ENCODE results near the gene MMP1. TPM values are rescaled to one million over a fixed set of nuclear protein-coding genes. Genes with fewer than 3 reads are reported as not detected.

MMP1 gene
- polyA plus RNA-seq, 1 of the 3 experiments (the other 2 are of a cell fraction) = 5.9 TPM

DNA sequence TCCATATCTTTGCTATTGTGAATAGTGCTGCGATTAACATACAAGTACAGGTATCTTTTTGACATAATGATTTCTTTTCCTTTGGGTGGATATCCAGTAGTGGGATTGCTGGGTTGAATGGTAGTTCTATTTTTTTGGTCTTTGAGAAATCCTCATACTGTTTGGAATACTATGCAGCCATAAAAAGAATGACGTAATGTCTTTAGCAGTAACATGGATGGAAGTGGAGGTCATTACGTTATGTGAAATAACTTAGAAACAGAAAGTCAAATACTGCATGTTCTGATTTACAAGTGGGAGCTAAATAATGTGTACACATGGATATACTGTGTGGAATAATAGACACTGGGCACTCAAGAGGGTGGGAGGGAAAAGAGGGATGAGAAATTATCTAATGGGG, 13.6 kb downstream of the MMP1 start:
- Histone ChIP-seq H3K27ac (ENCODE audit: low read depth in 2 of 2, low read length in 1 of 2) (no peak overlapping the region), H3K4me3 (ENCODE audit: low read depth in 2 of 2, low read length in 1 of 2) (no peak overlapping the region), H3F3A (replicated peaks; ENCODE audit: insufficient read depth) (peaks cover 4% of the 10 kb centered on the region), H3K9me3 (no peaks in the 10 kb centered on the region), H4K20me1 (ENCODE audit: insufficient read depth) (no peaks in the 10 kb centered on the region), H3K9me2 (no peaks in the 10 kb centered on the region), H3K79me2 (ENCODE audit: insufficient read depth) (no peaks in the 10 kb centered on the region), H2AFZ (ENCODE audit: low read depth) (no peak overlapping the region), H3K27me3 (ENCODE audit: insufficient read depth) (no peaks in the 10 kb centered on the region), H3K36me3 (replicated peaks in 1 of 2; ENCODE audit: control insufficient read depth in 1 of 2, insufficient read depth in 2 of 2, low read length in 1 of 2) (no peaks in the 10 kb centered on the region), H3K9ac (no peak overlapping the region), H3K4me2 (no peak overlapping the region), H3K4me1 (ENCODE audit: control insufficient read depth in 1 of 2, insufficient read depth in 2 of 2, low read depth in 1 of 2, low read length in 1 of 2) (peaks cover 0 to 10% of the 10 kb centered on the region in 2 experiments; a peak in 3 of 4 replicates)
- ChIA-PET CTCF (interaction anchor here (1.4 kb wide), 1 partner anchor 24 kb away, joined by 5 read pairs; no protein-coding TSS in a partner anchor), POLR2A (no interaction called here)
- TF ChIP-seq RFX5 (IDR thresholded peaks at IDR 0.05; ENCODE audit: low read length) (no peak), EP300 (IDR thresholded peaks at IDR 0.05; ENCODE audit: borderline replicate concordance in 1 of 2, low read depth in 1 of 2, low read length in 1 of 2) (no peak), EZH2phosphoT487 (IDR thresholded peaks at IDR 0.05; ENCODE audit: borderline replicate concordance, low read depth) (no peak)
- DNase-seq = no peak
- 65% methylated on average over 3 of the region's 3 CpGs for WGBS (ENCODE audit: low lambda C conversion rate)

DNA sequence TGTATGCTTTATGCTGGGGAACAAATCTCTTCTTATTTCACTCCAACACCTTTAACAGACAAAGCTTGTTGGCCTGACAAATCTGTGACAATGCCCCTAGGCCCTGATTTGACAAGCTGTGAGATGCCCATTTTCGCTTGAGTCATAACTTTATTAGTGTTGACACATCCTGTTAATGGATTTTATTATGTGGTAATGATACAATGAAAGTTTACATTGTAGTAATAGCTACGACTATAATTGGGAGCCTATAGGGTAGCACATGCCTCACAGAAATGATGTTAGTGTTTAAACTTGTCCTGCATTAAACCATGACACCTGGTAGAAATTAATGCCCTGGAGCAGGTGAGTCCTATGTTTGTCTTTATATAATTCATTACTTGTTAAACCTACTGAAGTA, 14.2 kb downstream of the MMP1 start:
- H3K4me1 ChIP-seq (ENCODE audit: control insufficient read depth in 1 of 2, insufficient read depth in 2 of 2, low read depth in 1 of 2, low read length in 1 of 2) = peaks cover 0 to 10% of the 10 kb centered on the region in 2 experiments; a peak in 3 of 4 replicates
- H3K9me2 ChIP-seq = no peaks in the 10 kb centered on the region
- H3F3A ChIP-seq (replicated peaks; ENCODE audit: insufficient read depth) = peaks cover 4% of the 10 kb centered on the region
- no peak overlapping the region for H3K4me2 ChIP-seq
- no peak overlapping the region for H3K27ac ChIP-seq (ENCODE audit: low read depth in 2 of 2, low read length in 1 of 2)
- H3K9ac ChIP-seq = no peak overlapping the region
- H3K79me2 ChIP-seq (ENCODE audit: insufficient read depth) = no peaks in the 10 kb centered on the region
- no peak overlapping the region for H3K4me3 ChIP-seq (ENCODE audit: low read depth in 2 of 2, low read length in 1 of 2)
- no peak for DNase-seq
- 51% methylated on average over 2 of the region's 2 CpGs for WGBS (ENCODE audit: low lambda C conversion rate)
- no peaks in the 10 kb centered on the region for H4K20me1 ChIP-seq (ENCODE audit: insufficient read depth)
- no peaks in the 10 kb centered on the region for H3K27me3 ChIP-seq (ENCODE audit: insufficient read depth)
- CTCF ChIA-PET = interaction anchor here (1.4 kb wide), 1 partner anchor 24 kb away, joined by 5 read pairs; no protein-coding TSS in a partner anchor
- no peaks in the 10 kb centered on the region for H3K9me3 ChIP-seq
- POLR2A ChIA-PET = no interaction called here
- no peak overlapping the region for H2AFZ ChIP-seq (ENCODE audit: low read depth)
- no peaks in the 10 kb centered on the region for H3K36me3 ChIP-seq (replicated peaks in 1 of 2; ENCODE audit: control insufficient read depth in 1 of 2, insufficient read depth in 2 of 2, low read length in 1 of 2)
- TF ChIP-seq RFX5 (IDR thresholded peaks at IDR 0.05; ENCODE audit: low read length) = no peak
- TF ChIP-seq MXI1 (IDR thresholded peaks at IDR 0.05; ENCODE audit: low read depth, low read length) = no peak
- no peak for TF ChIP-seq FOXM1 (IDR thresholded peaks at IDR 0.05; ENCODE audit: low read depth)
- TF ChIP-seq RAD21 (IDR thresholded peaks at IDR 0.05; ENCODE audit: low read length) = no peak
- TF ChIP-seq, protein P1, sequence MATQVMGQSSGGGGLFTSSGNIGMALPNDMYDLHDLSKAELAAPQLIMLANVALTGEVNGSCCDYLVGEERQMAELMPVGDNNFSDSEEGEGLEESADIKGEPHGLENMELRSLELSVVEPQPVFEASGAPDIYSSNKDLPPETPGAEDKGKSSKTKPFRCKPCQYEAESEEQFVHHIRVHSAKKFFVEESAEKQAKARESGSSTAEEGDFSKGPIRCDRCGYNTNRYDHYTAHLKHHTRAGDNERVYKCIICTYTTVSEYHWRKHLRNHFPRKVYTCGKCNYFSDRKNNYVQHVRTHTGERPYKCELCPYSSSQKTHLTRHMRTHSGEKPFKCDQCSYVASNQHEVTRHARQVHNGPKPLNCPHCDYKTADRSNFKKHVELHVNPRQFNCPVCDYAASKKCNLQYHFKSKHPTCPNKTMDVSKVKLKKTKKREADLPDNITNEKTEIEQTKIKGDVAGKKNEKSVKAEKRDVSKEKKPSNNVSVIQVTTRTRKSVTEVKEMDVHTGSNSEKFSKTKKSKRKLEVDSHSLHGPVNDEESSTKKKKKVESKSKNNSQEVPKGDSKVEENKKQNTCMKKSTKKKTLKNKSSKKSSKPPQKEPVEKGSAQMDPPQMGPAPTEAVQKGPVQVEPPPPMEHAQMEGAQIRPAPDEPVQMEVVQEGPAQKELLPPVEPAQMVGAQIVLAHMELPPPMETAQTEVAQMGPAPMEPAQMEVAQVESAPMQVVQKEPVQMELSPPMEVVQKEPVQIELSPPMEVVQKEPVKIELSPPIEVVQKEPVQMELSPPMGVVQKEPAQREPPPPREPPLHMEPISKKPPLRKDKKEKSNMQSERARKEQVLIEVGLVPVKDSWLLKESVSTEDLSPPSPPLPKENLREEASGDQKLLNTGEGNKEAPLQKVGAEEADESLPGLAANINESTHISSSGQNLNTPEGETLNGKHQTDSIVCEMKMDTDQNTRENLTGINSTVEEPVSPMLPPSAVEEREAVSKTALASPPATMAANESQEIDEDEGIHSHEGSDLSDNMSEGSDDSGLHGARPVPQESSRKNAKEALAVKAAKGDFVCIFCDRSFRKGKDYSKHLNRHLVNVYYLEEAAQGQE (IDR thresholded peaks at IDR 0.05; ENCODE audit: low read depth, low read length) = no peak
- no peak for TF ChIP-seq JUND (IDR thresholded peaks at IDR 0.05)
- TF ChIP-seq RCOR1 (IDR thresholded peaks at IDR 0.05; ENCODE audit: low read length) = no peak
- TF ChIP-seq MEF2A (IDR thresholded peaks at IDR 0.05; ENCODE audit: borderline replicate concordance, low read depth) = no peak
- TF ChIP-seq, protein P2, sequence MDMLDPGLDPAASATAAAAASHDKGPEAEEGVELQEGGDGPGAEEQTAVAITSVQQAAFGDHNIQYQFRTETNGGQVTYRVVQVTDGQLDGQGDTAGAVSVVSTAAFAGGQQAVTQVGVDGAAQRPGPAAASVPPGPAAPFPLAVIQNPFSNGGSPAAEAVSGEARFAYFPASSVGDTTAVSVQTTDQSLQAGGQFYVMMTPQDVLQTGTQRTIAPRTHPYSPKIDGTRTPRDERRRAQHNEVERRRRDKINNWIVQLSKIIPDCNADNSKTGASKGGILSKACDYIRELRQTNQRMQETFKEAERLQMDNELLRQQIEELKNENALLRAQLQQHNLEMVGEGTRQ (IDR thresholded peaks at IDR 0.05; ENCODE audit: borderline replicate concordance, low read depth, low read length) = no peak
- no peak for TF ChIP-seq YY1 (IDR thresholded peaks at IDR 0.05; ENCODE audit: low read depth)
- TF ChIP-seq, protein P3, sequence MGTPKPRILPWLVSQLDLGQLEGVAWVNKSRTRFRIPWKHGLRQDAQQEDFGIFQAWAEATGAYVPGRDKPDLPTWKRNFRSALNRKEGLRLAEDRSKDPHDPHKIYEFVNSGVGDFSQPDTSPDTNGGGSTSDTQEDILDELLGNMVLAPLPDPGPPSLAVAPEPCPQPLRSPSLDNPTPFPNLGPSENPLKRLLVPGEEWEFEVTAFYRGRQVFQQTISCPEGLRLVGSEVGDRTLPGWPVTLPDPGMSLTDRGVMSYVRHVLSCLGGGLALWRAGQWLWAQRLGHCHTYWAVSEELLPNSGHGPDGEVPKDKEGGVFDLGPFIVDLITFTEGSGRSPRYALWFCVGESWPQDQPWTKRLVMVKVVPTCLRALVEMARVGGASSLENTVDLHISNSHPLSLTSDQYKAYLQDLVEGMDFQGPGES (IDR thresholded peaks at IDR 0.05; ENCODE audit: low read depth, low read length) = no peak
- no peak for TF ChIP-seq CHD2 (IDR thresholded peaks at IDR 0.05; ENCODE audit: low read length, partially characterized antibody)
- no peak for TF ChIP-seq SMC3 (IDR thresholded peaks at IDR 0.05; ENCODE audit: low read depth, low read length)
- no peak for TF ChIP-seq ELF1 (IDR thresholded peaks at IDR 0.05)
- TF ChIP-seq, protein P4, sequence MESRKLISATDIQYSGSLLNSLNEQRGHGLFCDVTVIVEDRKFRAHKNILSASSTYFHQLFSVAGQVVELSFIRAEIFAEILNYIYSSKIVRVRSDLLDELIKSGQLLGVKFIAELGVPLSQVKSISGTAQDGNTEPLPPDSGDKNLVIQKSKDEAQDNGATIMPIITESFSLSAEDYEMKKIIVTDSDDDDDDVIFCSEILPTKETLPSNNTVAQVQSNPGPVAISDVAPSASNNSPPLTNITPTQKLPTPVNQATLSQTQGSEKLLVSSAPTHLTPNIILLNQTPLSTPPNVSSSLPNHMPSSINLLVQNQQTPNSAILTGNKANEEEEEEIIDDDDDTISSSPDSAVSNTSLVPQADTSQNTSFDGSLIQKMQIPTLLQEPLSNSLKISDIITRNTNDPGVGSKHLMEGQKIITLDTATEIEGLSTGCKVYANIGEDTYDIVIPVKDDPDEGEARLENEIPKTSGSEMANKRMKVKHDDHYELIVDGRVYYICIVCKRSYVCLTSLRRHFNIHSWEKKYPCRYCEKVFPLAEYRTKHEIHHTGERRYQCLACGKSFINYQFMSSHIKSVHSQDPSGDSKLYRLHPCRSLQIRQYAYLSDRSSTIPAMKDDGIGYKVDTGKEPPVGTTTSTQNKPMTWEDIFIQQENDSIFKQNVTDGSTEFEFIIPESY (IDR thresholded peaks at IDR 0.05; ENCODE audit: borderline replicate concordance, low read depth) = no peak
- no peak for TF ChIP-seq EP300 (IDR thresholded peaks at IDR 0.05; ENCODE audit: borderline replicate concordance in 1 of 2, low read depth in 1 of 2, low read length in 1 of 2)
- no peak for TF ChIP-seq GABPA (IDR thresholded peaks at IDR 0.05; ENCODE audit: low read depth)
- no peak for TF ChIP-seq USF1 (IDR thresholded peaks at IDR 0.05; ENCODE audit: borderline replicate concordance, low read depth)
